IMR-90 (cell line): ENCODE measurements around the gene ECI2. TPM values are rescaled to one million over a fixed set of nuclear protein-coding genes. Genes with fewer than 3 reads are reported as not detected.

ENCODE experiments used
- ATAC-seq: fragments of 200-7000 bp; cut with Tn5 transposase; 2 replicates; pipeline ENCODE4 v1.9.1; 2020; ENCODE audit warnings: low read depth, mild to moderate bottlenecking, moderate library complexity
- BruUV-seq: library from RNA; stranded (reverse); fragments of 400-500 nt; replicated peaks from 2 replicates; lab custom pipeline; 2021; lab: Mats Ljungman, UMichigan
- CTCF ChIA-PET: fragments of 300-600 bp; formaldehyde crosslinking; extraction: SDS; loops from one replicate; lab custom pipeline; 2021; ENCODE audit warnings: antibody characterized with exemption; lab: Yijun Ruan, JAX
- POLR2A ChIA-PET: fragments of 300-600 bp; sonication (Branson Sonifier 250); formaldehyde crosslinking; loops from one replicate; lab custom pipeline; 2022; ENCODE audit warnings: antibody characterized with exemption; ENCODE audit not compliant: unreplicated experiment; lab: Charles Lee
- DNase-seq: peaks from one replicate; pipeline ENCODE4 v3.0.0; 2013
- H2AFZ ChIP-seq: replicated peaks from 2 replicates; pipeline ENCODE3; 2013; ENCODE audit warnings: low read length, mild to moderate bottlenecking; ENCODE audit not compliant: poor library complexity
- H2AK5ac ChIP-seq: 2 replicates; pipeline ENCODE4 v1.6.1; 2013; ENCODE audit warnings: low read depth, low read length, inconsistent platforms
- H2AK9ac ChIP-seq: replicated peaks from 2 replicates; pipeline ENCODE3; 2013; ENCODE audit warnings: mild to moderate bottlenecking, low read depth, low read length, moderate library complexity; ENCODE audit not compliant: poor library complexity
- H2BK120ac ChIP-seq: 2 replicates; pipeline ENCODE4 v1.6.1; 2013; ENCODE audit warnings: low read depth, low read length, inconsistent platforms
- H2BK15ac ChIP-seq: 3 replicates; pipeline ENCODE4 v1.6.1; 2013; ENCODE audit warnings: low read depth, low read length, inconsistent platforms
- H2BK20ac ChIP-seq: 2 replicates; pipeline ENCODE4 v1.6.1; 2013; ENCODE audit warnings: low read depth, mild to moderate bottlenecking, inconsistent platforms, low read length, moderate library complexity
- H2BK5ac ChIP-seq: 2 replicates; pipeline ENCODE4 v1.6.1; 2013; ENCODE audit warnings: mild to moderate bottlenecking, low read depth, low read length, inconsistent platforms; ENCODE audit not compliant: poor library complexity, severe bottlenecking
- H3K14ac ChIP-seq: replicated peaks from 2 replicates; pipeline ENCODE4 v1.6.1; 2013; ENCODE audit warnings: low read depth, low read length, inconsistent platforms
- H3K18ac ChIP-seq: 2 replicates; pipeline ENCODE4 v1.6.1; 2013; ENCODE audit warnings: low read depth, low read length, control low read depth
- H3K23ac ChIP-seq: 2 replicates; pipeline ENCODE4 v1.6.1; 2013; ENCODE audit warnings: low read depth, low read length, inconsistent platforms
- H3K27ac ChIP-seq: 2 replicates; pipeline ENCODE4 v1.5.1; 2013; ENCODE audit warnings: mild to moderate bottlenecking, control low read depth, low read length; ENCODE audit not compliant: insufficient read depth
- H3K27me3 ChIP-seq: 2 replicates; pipeline ENCODE4 v1.6.1; 2013; ENCODE audit warnings: low read length; ENCODE audit not compliant: control insufficient read depth, insufficient read depth
- H3K36me3 ChIP-seq: 2 replicates; pipeline ENCODE4 v1.6.1; 2013; ENCODE audit warnings: low read length, mixed read lengths; ENCODE audit not compliant: control insufficient read depth, insufficient read depth
- H3K4ac ChIP-seq: 2 replicates; pipeline ENCODE4 v1.6.1; 2013; ENCODE audit warnings: low read depth, low read length, inconsistent platforms
- H3K4me1 ChIP-seq: 2 replicates; pipeline ENCODE4 v1.6.1; 2013; ENCODE audit warnings: low read length, mixed read lengths; ENCODE audit not compliant: control insufficient read depth, insufficient read depth
- H3K4me2 ChIP-seq: 2 replicates; pipeline ENCODE4 v1.6.1; 2013; ENCODE audit warnings: low read depth, mild to moderate bottlenecking, control low read depth, low read length, moderate library complexity
- H3K4me3 ChIP-seq: 2 replicates; pipeline ENCODE4 v1.5.1; 2013; ENCODE audit warnings: low read depth, mild to moderate bottlenecking, control low read depth, low read length, moderate library complexity; ENCODE audit not compliant: insufficient read depth
- H3K56ac ChIP-seq: 2 replicates; pipeline ENCODE4 v1.6.1; 2013; ENCODE audit warnings: low read length, inconsistent platforms; ENCODE audit not compliant: insufficient read depth; ENCODE audit errors: extremely low read depth
- H3K79me1 ChIP-seq, 2 experiments: 2 replicates each; pipeline ENCODE4 v1.6.1; 2013; ENCODE audit warnings: low read length in 2 of 2, inconsistent platforms in 1 of 2, low read depth in 1 of 2
- H3K9ac ChIP-seq: 2 replicates; pipeline ENCODE4 v1.6.1; 2013; ENCODE audit warnings: low read depth, low read length, control low read depth
- H3K9me1 ChIP-seq: 2 replicates; pipeline ENCODE4 v1.6.1; 2013; ENCODE audit warnings: low read length, inconsistent platforms; ENCODE audit not compliant: insufficient read depth
- H3K9me3 ChIP-seq: 2 replicates; pipeline ENCODE4 v1.6.1; 2013; ENCODE audit warnings: low read length; ENCODE audit not compliant: control insufficient read depth, insufficient read depth
- H4K20me1 ChIP-seq: 2 replicates; pipeline ENCODE4 v1.6.1; 2013; ENCODE audit warnings: low read length, inconsistent platforms; ENCODE audit not compliant: insufficient read depth
- H4K5ac ChIP-seq: 2 replicates; pipeline ENCODE4 v1.6.1; 2013; ENCODE audit warnings: mild to moderate bottlenecking, low read depth, low read length, control low read depth
- H4K8ac ChIP-seq, 2 experiments: 2 replicates each; pipeline ENCODE4 v1.6.1; 2013; ENCODE audit warnings: low read depth in 2 of 2, low read length in 2 of 2, control low read depth in 1 of 2, inconsistent platforms in 1 of 2
- H4K91ac ChIP-seq: 2 replicates; pipeline ENCODE4 v1.6.1; 2013; ENCODE audit warnings: low read depth, low read length, inconsistent platforms; ENCODE audit not compliant: insufficient read depth
- WGBS, 2 experiments: methylation state at CpG; one replicate each; pipeline versions ENCODE4 v1.1.5 to v1.1.7; 2013; ENCODE audit warnings: missing lambda C conversion rate in 2 of 2; ENCODE audit not compliant: insufficient read length in 1 of 2; ENCODE audit errors: extremely low coverage in 2 of 2; 5-methylcytosine and 5-hydroxymethylcytosine counted together
- dilution Hi-C: fragments of 300-500 bp; cut with HindIII; formaldehyde crosslinking; loops from one replicate; pipeline ENCODE4 v1.14.3; 2018; ENCODE audit warnings: low sequenced_read_pairs; ENCODE audit not compliant: unreplicated experiment
- in situ Hi-C: fragments of 300-500 bp; cut with MboI; formaldehyde crosslinking; loops from 3 replicates; pipeline ENCODE4 v1.14.3; 2019; ENCODE audit warnings: low sequenced_read_pairs, inconsistent platforms, mixed read lengths
- intact Hi-C: fragments of 100-400 bp; cut with micrococcal nuclease; formaldehyde crosslinking; loops from 2 replicates; pipeline ENCODE4 v1.10.0; 2022
- polyA plus RNA-seq, 3 experiments: library from polyadenylated mRNA; depleted of rRNA; stranded (reverse); fragments of >200 nt; gene quantifications; 2 replicates each; pipeline ENCODE4 v1.2.3, GENCODE V29; 2012; ENCODE audit warnings: low replicate concordance in 1 of 3
- total RNA-seq: library from RNA; depleted of rRNA; stranded (reverse); fragments of >200 nt; gene quantifications from 2 replicates; pipeline ENCODE4 v1.2.3, GENCODE V29; 2012
- TF ChIP-seq, protein P1 (sequence below): fragments of 150-350 bp; IDR thresholded peaks from 2 replicates; pipeline ENCODE4 v1.6.1; 2017; ENCODE audit warnings: mild to moderate bottlenecking, antibody characterized with exemption, low read length, low read depth

ECI2 gene
- total and polyA plus RNA-seq, 2 of the 4 experiments (the other 2 are of a cell fraction): 64.1 to 152 TPM

DNA sequence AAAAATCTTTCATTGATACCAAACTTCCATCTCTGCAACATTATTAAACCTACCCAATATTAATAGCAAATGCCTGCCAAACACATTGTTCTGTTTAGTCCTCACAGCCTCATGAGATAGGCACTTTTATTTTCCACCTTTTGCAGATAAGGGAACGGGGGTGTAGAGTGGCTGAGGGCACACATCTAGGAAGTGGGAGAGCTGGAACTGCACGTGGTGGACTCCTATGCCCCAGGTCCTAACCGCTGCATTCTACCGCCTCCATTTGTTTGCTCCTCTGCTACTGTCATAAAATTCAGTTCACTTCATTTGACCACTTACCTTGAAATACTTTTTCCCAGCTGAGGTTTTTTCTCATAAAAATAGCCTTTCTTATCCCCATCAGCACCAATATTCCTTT lies 64.0 kb downstream of the ECI2 start:
- no peaks in the 10 kb centered on the region for H3K27me3 ChIP-seq
- H3K4ac ChIP-seq: no peak overlapping the region
- DNase-seq: no peak
- no peak overlapping the region for H3K4me3 ChIP-seq
- no peaks in the 10 kb centered on the region for H3K9me3 ChIP-seq
- no peak overlapping the region for H4K5ac ChIP-seq
- in situ Hi-C loops (no loop called here), dilution Hi-C loops (no loop called here), intact Hi-C loops (no loop called here)
- H4K8ac ChIP-seq: no peak overlapping the region
- no peak overlapping the region for H2AK5ac ChIP-seq
- TF ChIP-seq, protein P1, sequence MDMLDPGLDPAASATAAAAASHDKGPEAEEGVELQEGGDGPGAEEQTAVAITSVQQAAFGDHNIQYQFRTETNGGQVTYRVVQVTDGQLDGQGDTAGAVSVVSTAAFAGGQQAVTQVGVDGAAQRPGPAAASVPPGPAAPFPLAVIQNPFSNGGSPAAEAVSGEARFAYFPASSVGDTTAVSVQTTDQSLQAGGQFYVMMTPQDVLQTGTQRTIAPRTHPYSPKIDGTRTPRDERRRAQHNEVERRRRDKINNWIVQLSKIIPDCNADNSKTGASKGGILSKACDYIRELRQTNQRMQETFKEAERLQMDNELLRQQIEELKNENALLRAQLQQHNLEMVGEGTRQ: no peak
- H3K4me2 ChIP-seq: no peak overlapping the region
- H3K9ac ChIP-seq: no peak overlapping the region
- H3K23ac ChIP-seq: no peak overlapping the region
- no peak overlapping the region for H2BK20ac ChIP-seq
- H3K9me1 ChIP-seq: peaks cover 2% of the 10 kb centered on the region
- no peak overlapping the region for H2AK9ac ChIP-seq
- no TSS peak for BruUV-seq
- WGBS, 2 experiments: no CpG with 5 or more reads among the region's 4 CpGs
- no peaks in the 10 kb centered on the region for H4K20me1 ChIP-seq
- ChIA-PET CTCF (no interaction called here), POLR2A (no interaction called here)
- H2BK15ac ChIP-seq: no peak overlapping the region
- H2AFZ ChIP-seq: no peak overlapping the region
- 0 out of 2 replicates have a peak, but pooled peaks cover 1% of the 10 kb centered on the region for H3K36me3 ChIP-seq
- H3K79me1 ChIP-seq: no peaks in the 10 kb centered on the region
- H2BK5ac ChIP-seq: no peak overlapping the region
- no peak overlapping the region for H3K27ac ChIP-seq
- H3K4me1 ChIP-seq: no peaks in the 10 kb centered on the region
- H3K56ac ChIP-seq: no peak overlapping the region
- no peak overlapping the region for H4K91ac ChIP-seq
- no peak overlapping the region for H3K18ac ChIP-seq
- no peak overlapping the region for H3K14ac ChIP-seq
- ATAC-seq: no peak
- H2BK120ac ChIP-seq: no peak overlapping the region
